ENCODE measurements around the gene SLC5A4. TPM values are rescaled to one million over a fixed set of nuclear protein-coding genes. Genes with fewer than 3 reads are reported as not detected.

Gene SLC5A4
- total and polyA plus RNA-seq, 10 of the 15 experiments (the other 5 are each of a cell fraction or from before 2014, with no cell fraction given) = not detected

DNA sequence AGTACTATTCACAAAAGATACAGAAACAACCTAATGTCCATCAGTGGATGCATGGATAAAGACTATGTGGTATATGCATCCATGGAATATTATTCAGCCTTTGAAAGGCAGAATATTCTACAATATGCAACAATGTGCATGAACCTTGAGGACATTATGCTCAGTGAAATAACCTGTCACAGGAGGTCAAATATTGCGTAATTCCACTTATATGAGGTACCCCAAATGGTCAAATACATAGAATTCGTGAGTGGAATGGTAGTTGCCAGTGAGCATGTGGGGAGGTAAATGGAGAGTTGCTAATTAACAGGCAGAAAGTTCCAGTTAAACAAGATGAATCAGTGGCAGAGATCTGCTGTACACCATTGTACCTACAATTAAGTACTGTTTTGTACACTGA lies 3.6 kb upstream of the SLC5A4 start:
- H4K20me1 ChIP-seq (ENCODE audit: control insufficient read depth, insufficient read depth) = no peaks in the 10 kb centered on the region
- no peak for TF ChIP-seq CREM (IDR thresholded peaks at IDR 0.05; ENCODE audit: low read depth)
- RAD21 ChIA-PET (ENCODE audit: unreplicated experiment) = no interaction called here
- SMC1A ChIA-PET (ENCODE audit: uncharacterized antibody, unreplicated experiment) = interaction anchor here (1.0 kb wide), 1 partner anchor 17 kb away, joined by 3 read pairs; no protein-coding TSS in a partner anchor
- CTCF ChIA-PET = no interaction called here
- 1% methylated on average over 2 of the region's 2 CpGs for WGBS (ENCODE audit: insufficient coverage, insufficient replicate concordance, low lambda C conversion rate, missing lambda C conversion rate)
- POLR2A ChIA-PET = no interaction called here
- no peak overlapping the region for H3K27ac ChIP-seq (ENCODE audit: control insufficient read depth, insufficient read depth)
- no peak for ATAC-seq
- no peaks in the 10 kb centered on the region for H3K9me3 ChIP-seq (replicated peaks; ENCODE audit: control insufficient read depth, insufficient read depth, low read length)
- no peaks in the 10 kb centered on the region for H3K4me1 ChIP-seq (ENCODE audit: control insufficient read depth, insufficient read depth, low read length)
- no peak overlapping the region for H3K9ac ChIP-seq (ENCODE audit: control insufficient read depth, insufficient read depth, low read length)
- no peak overlapping the region for H3K4me3 ChIP-seq
- in situ Hi-C loops (cut with MboI) = no loop called here
- no peak overlapping the region for H3K4me2 ChIP-seq (ENCODE audit: control insufficient read depth, insufficient read depth)
- no peaks in the 10 kb centered on the region for H3K27me3 ChIP-seq (replicated peaks in 1 of 2; ENCODE audit: control insufficient read depth in 2 of 2, insufficient read depth in 2 of 2, low read length in 1 of 2)
- no peak overlapping the region for H2AFZ ChIP-seq (ENCODE audit: control insufficient read depth, low read depth, low read length)
- no peaks in the 10 kb centered on the region for H3K79me2 ChIP-seq (ENCODE audit: control insufficient read depth, insufficient read depth, low read length)
- BruUV-seq (replicated peaks) = no TSS peak
- FAIRE-seq = no peak
- no peaks in the 10 kb centered on the region for H3K36me3 ChIP-seq (ENCODE audit: control insufficient read depth in 2 of 2, insufficient read depth in 2 of 2, low read length in 1 of 2)
- intact Hi-C loops (cut with micrococcal nuclease; ENCODE audit: unreplicated experiment) = no loop called here
- no peak for DNase-seq (ENCODE audit: low read depth, low spot score)

GRCh38 chr22:32255726-32256125 lies 579 bp upstream of the SLC5A4 start:
- peaks cover 0 to 1% of the 10 kb centered on the region in 2 experiments; a peak in 1 of 4 replicates for H3K27me3 ChIP-seq (replicated peaks in 1 of 2; ENCODE audit: control insufficient read depth in 2 of 2, insufficient read depth in 2 of 2, low read length in 1 of 2)
- ChIA-PET SMC1A (ENCODE audit: uncharacterized antibody, unreplicated experiment) (interaction anchor here (1.6 kb wide), 1 partner anchor 218 kb away, joined by 4 read pairs; no protein-coding TSS in a partner anchor), CTCF (interaction anchor here (0.6 to 1.2 kb wide), 2 partner anchors 10 to 278 kb away, joined by 3 read pairs; no protein-coding TSS in a partner anchor), RAD21 (ENCODE audit: unreplicated experiment) (interaction anchor here (1.1 kb wide), 1 partner anchor 10 kb away, joined by 3 read pairs; no protein-coding TSS in a partner anchor), POLR2A (no interaction called here)
- H2AFZ ChIP-seq (ENCODE audit: control insufficient read depth, low read depth, low read length) = no peak overlapping the region
- ATAC-seq (no peak), DNase-seq (ENCODE audit: low read depth, low spot score) (no peak), FAIRE-seq (no peak)
- no peaks in the 10 kb centered on the region for H3K79me2 ChIP-seq (ENCODE audit: control insufficient read depth, insufficient read depth, low read length)
- H3K4me2 ChIP-seq (ENCODE audit: control insufficient read depth, insufficient read depth) = no peak overlapping the region
- no peaks in the 10 kb centered on the region for H4K20me1 ChIP-seq (ENCODE audit: control insufficient read depth, insufficient read depth)
- 36% methylated on average over 3 of the region's 3 CpGs for WGBS (ENCODE audit: insufficient coverage, insufficient replicate concordance, low lambda C conversion rate, missing lambda C conversion rate)
- H3K27ac ChIP-seq (ENCODE audit: control insufficient read depth, insufficient read depth) = no peak overlapping the region
- in situ Hi-C loops (cut with MboI) = no loop called here
- H3K9ac ChIP-seq (ENCODE audit: control insufficient read depth, insufficient read depth, low read length) = no peak overlapping the region
- intact Hi-C loops (cut with micrococcal nuclease; ENCODE audit: unreplicated experiment) = no loop called here
- TF ChIP-seq MTA2 (IDR thresholded peaks at IDR 0.05; ENCODE audit: low read depth) (no peak), SMC3 (IDR thresholded peaks at IDR 0.05; ENCODE audit: borderline replicate concordance, low read length) (no peak), DPF2 (IDR thresholded peaks at IDR 0.05) (no peak), MAX (IDR thresholded peaks at IDR 0.05; ENCODE audit: low read depth, low read length) (no peak), PML (IDR thresholded peaks at IDR 0.05; ENCODE audit: low read length) (no peak), RCOR1 (conservative IDR thresholded peaks at IDR 0.05; ENCODE audit: low read depth, low read length) (no peak), ZNF687 (IDR thresholded peaks at IDR 0.05) (no peak), NFXL1 (IDR thresholded peaks at IDR 0.05; ENCODE audit: borderline replicate concordance) (no peak)
- TF ChIP-seq, protein P1, sequence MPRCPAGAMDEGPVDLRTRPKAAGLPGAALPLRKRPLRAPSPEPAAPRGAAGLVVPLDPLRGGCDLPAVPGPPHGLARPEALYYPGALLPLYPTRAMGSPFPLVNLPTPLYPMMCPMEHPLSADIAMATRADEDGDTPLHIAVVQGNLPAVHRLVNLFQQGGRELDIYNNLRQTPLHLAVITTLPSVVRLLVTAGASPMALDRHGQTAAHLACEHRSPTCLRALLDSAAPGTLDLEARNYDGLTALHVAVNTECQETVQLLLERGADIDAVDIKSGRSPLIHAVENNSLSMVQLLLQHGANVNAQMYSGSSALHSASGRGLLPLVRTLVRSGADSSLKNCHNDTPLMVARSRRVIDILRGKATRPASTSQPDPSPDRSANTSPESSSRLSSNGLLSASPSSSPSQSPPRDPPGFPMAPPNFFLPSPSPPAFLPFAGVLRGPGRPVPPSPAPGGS (IDR thresholded peaks at IDR 0.05; ENCODE audit: borderline replicate concordance, insufficient read depth, low read depth, low read length, poor library complexity, severe bottlenecking) = no peak
- no peaks in the 10 kb centered on the region for H3K9me3 ChIP-seq (replicated peaks; ENCODE audit: control insufficient read depth, insufficient read depth, low read length)
- no peaks in the 10 kb centered on the region for H3K4me1 ChIP-seq (ENCODE audit: control insufficient read depth, insufficient read depth, low read length)
- H3K36me3 ChIP-seq (ENCODE audit: control insufficient read depth in 2 of 2, insufficient read depth in 2 of 2, low read length in 1 of 2) = no peaks in the 10 kb centered on the region
- no TSS peak for BruUV-seq (replicated peaks)
- H3K4me3 ChIP-seq = no peak overlapping the region
